Vagina (tissue), 2 donors: ENCODE results near the gene BDKRB1. TPM values are rescaled to one million over a fixed set of nuclear protein-coding genes. Genes with fewer than 3 reads are reported as not detected.

Experiments
- DNase-seq, 2 donors: peaks; one replicate each; pipeline ENCODE4 v3.0.0-alpha.2; 2017; ENCODE audit errors: extremely low spot score in 2 of 2
- H3K27ac ChIP-seq: fragments of 200-600 bp; sonication (generic); one replicate; pipeline ENCODE4 v1.5.1; 2019
- H3K27me3 ChIP-seq: fragments of 200-600 bp; sonication (generic); one replicate; pipeline ENCODE4 v1.5.1; 2019
- H3K36me3 ChIP-seq, 2 donors: fragments of 200-600 bp; sonication (generic); one replicate each; pipeline ENCODE4 v1.5.1; 2017 to 2019
- H3K4me1 ChIP-seq: fragments of 200-600 bp; sonication (generic); one replicate; pipeline ENCODE4 v1.5.1; 2019
- H3K4me3 ChIP-seq, 2 donors: fragments of 200-600 bp; sonication (generic); 1 replicate in 1 of 2; 2 replicates in 1 of 2; pipeline ENCODE4 v1.5.1; 2016 to 2019
- H3K9me3 ChIP-seq: fragments of 200-600 bp; sonication (generic); one replicate; pipeline ENCODE4 v1.5.1; 2019
- POLR2A ChIP-seq, 2 donors: fragments of 450-650 bp; IDR thresholded peaks; one replicate each; pipeline ENCODE4 v1.6.1; 2017; ENCODE audit warnings: antibody characterized with exemption in 2 of 2, mild to moderate bottlenecking in 2 of 2, moderate library complexity in 2 of 2
- POLR2AphosphoS5 ChIP-seq, 2 donors: sonication (generic); formaldehyde crosslinking; IDR thresholded peaks; one replicate each; pipeline ENCODE4 v1.9.0; 2017; ENCODE audit warnings: antibody characterized with exemption in 2 of 2, mild to moderate bottlenecking in 2 of 2, low read depth in 1 of 2; ENCODE audit not compliant: insufficient read depth in 1 of 2
- intact Hi-C: fragments of 100-400 bp; cut with DNase I; formaldehyde crosslinking; loops from one replicate; pipeline ENCODE4 v1.15.1; 2023
- total RNA-seq: library from RNA; depleted of rRNA; stranded (reverse); fragments of >200 nt; gene quantifications from one replicate; pipeline ENCODE4 v1.2.3, GENCODE V29; 2016
- TF ChIP-seq, protein P1 (sequence below), 3 experiments: fragments of 450-650 bp in 2 of 3; fragments of 200-600 bp in 1 of 3; sonication (generic) in 1 of 3; IDR thresholded peaks; one replicate each; pipeline ENCODE4 v1.5.1; 2017 to 2019; ENCODE audit warnings: antibody characterized with exemption in 3 of 3, mild to moderate bottlenecking in 2 of 3, moderate library complexity in 2 of 3

Gene BDKRB1
- total RNA-seq, 1 donor from 2014 or later: 2.5 TPM

- Histone ChIP-seq H3K27me3 (no peaks in the 10 kb centered on the region), H3K4me3 (no peak overlapping the region), H3K9me3 (peaks cover 2% of the 10 kb centered on the region), H3K36me3 (no peaks in the 10 kb centered on the region), H3K27ac (peak overlapping the region; percentile 68), H3K4me1 (peaks cover 53% of the 10 kb centered on the region)
- intact Hi-C loops: loop anchor here (10.0 kb wide), 1 partner anchor 268 kb away; no protein-coding TSS in a partner anchor
- no peak for TF ChIP-seq POLR2AphosphoS5 (IDR thresholded peaks at IDR 0.05; ENCODE audit: insufficient read depth in 1 of 2, low read depth in 1 of 2)
- TF ChIP-seq, protein P1, sequence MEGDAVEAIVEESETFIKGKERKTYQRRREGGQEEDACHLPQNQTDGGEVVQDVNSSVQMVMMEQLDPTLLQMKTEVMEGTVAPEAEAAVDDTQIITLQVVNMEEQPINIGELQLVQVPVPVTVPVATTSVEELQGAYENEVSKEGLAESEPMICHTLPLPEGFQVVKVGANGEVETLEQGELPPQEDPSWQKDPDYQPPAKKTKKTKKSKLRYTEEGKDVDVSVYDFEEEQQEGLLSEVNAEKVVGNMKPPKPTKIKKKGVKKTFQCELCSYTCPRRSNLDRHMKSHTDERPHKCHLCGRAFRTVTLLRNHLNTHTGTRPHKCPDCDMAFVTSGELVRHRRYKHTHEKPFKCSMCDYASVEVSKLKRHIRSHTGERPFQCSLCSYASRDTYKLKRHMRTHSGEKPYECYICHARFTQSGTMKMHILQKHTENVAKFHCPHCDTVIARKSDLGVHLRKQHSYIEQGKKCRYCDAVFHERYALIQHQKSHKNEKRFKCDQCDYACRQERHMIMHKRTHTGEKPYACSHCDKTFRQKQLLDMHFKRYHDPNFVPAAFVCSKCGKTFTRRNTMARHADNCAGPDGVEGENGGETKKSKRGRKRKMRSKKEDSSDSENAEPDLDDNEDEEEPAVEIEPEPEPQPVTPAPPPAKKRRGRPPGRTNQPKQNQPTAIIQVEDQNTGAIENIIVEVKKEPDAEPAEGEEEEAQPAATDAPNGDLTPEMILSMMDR (IDR thresholded peaks at IDR 0.05): no peak
- TF ChIP-seq POLR2A (IDR thresholded peaks at IDR 0.05): no peak
- DNase-seq: no peak
Observed at GRCh38 chr14:96272777-96273473, 16.9 kb downstream of the BDKRB1 start.

DNA sequence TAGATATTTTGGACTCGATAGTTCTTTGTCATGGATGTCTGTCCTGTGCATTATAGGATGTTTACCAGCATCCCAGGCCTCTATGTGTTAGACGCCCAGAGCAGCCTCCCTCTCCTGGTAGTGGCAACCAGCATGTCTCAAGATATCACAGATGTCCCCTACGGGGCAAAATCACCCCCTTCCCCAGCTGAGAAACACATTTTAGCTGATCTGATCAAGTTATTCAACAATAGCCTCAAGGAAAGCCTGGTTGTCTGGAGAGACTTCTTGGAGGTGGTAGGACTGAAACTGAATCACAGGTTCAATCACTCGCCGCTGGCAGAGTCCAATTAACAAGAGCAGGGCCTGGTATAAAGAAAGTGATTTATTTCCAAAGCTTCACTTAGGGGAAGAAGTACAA lies 17.6 kb downstream of the BDKRB1 start:
- Histone ChIP-seq H3K9me3 (peaks cover 7% of the 10 kb centered on the region), H3K36me3 (no peaks in the 10 kb centered on the region), H3K27ac (peak overlapping the region; percentile 68), H3K4me3 (no peak overlapping the region), H3K27me3 (no peaks in the 10 kb centered on the region), H3K4me1 (peaks cover 46% of the 10 kb centered on the region)
- TF ChIP-seq POLR2A (IDR thresholded peaks at IDR 0.05): no peak
- no peak for TF ChIP-seq POLR2AphosphoS5 (IDR thresholded peaks at IDR 0.05; ENCODE audit: insufficient read depth in 1 of 2, low read depth in 1 of 2)
- TF ChIP-seq, protein P1 (IDR thresholded peaks at IDR 0.05): no peak
- intact Hi-C loops: loop anchor here (2.0 to 10.0 kb wide), 2 partner anchors 173 to 269 kb away; no protein-coding TSS in a partner anchor
- DNase-seq: peak in 1 of 2 donors; percentile 85

- intact Hi-C loops: loop anchor here (2.0 to 10.0 kb wide), 2 partner anchors 173 to 269 kb away; no protein-coding TSS in a partner anchor
- Histone ChIP-seq H3K36me3 (no peaks in the 10 kb centered on the region), H3K4me3 (no peak overlapping the region), H3K9me3 (peaks cover 7% of the 10 kb centered on the region), H3K4me1 (peaks cover 43% of the 10 kb centered on the region), H3K27ac (peak overlapping the region; percentile 68), H3K27me3 (no peaks in the 10 kb centered on the region)
- TF ChIP-seq POLR2AphosphoS5 (IDR thresholded peaks at IDR 0.05; ENCODE audit: insufficient read depth in 1 of 2, low read depth in 1 of 2) (no peak), POLR2A (IDR thresholded peaks at IDR 0.05) (no peak)
- TF ChIP-seq, protein P1 (IDR thresholded peaks at IDR 0.05): no peak
- no peak for DNase-seq
Observed at GRCh38 chr14:96274122-96274521, 18.1 kb downstream of the BDKRB1 start.

GRCh38 chr14:96274543-96274942 lies 18.5 kb downstream of the BDKRB1 start:
- Histone ChIP-seq H3K27me3 (no peaks in the 10 kb centered on the region), H3K4me1 (peaks cover 43% of the 10 kb centered on the region), H3K4me3 (no peak overlapping the region), H3K36me3 (no peaks in the 10 kb centered on the region), H3K27ac (peak overlapping the region; percentile 68), H3K9me3 (peaks cover 7% of the 10 kb centered on the region)
- TF ChIP-seq, protein P1 (IDR thresholded peaks at IDR 0.05): no peak
- TF ChIP-seq POLR2A (IDR thresholded peaks at IDR 0.05) (no peak), POLR2AphosphoS5 (IDR thresholded peaks at IDR 0.05; ENCODE audit: insufficient read depth in 1 of 2, low read depth in 1 of 2) (no peak)
- intact Hi-C loops: loop anchor here (2.0 to 10.0 kb wide), 2 partner anchors 174 to 270 kb away; no protein-coding TSS in a partner anchor
- peak in 1 of 2 donors; percentile 93 for DNase-seq
